Glomerular endothelial cell (primary cell): Measurements from ENCODE around the gene CRABP2. TPM values are rescaled to one million over a fixed set of nuclear protein-coding genes. Genes with fewer than 3 reads are reported as not detected.

Experiments
- DNase-seq: peaks from one replicate; pipeline ENCODE4 v3.0.0-alpha.2; 2011; ENCODE audit warnings: low read depth, low spot score; ENCODE audit errors: extremely low read depth
- total RNA-seq: library from RNA; depleted of rRNA; stranded (reverse); fragments of >200 nt; gene quantifications from 2 replicates; pipeline ENCODE4 v1.2.3, GENCODE V29; 2015

The CRABP2 gene
- total RNA-seq, 1 donor from 2014 or later: 0.35 TPM

- no peak for DNase-seq
These were observed 34.6 kb downstream of the CRABP2 start for GRCh38 chr1:156670791-156671190.

- DNase-seq: no peak
These were observed 35.0 kb downstream of the CRABP2 start for GRCh38 chr1:156670359-156670758.

GRCh38 chr1:156669794-156670193, 35.6 kb downstream of the CRABP2 start:
- DNase-seq: no peak

- DNase-seq: no peak
These were observed 36.4 kb downstream of the CRABP2 start for GRCh38 chr1:156668801-156669637.

GRCh38 chr1:156667968-156668709, 37.2 kb downstream of the CRABP2 start:
- DNase-seq: no peak

DNA sequence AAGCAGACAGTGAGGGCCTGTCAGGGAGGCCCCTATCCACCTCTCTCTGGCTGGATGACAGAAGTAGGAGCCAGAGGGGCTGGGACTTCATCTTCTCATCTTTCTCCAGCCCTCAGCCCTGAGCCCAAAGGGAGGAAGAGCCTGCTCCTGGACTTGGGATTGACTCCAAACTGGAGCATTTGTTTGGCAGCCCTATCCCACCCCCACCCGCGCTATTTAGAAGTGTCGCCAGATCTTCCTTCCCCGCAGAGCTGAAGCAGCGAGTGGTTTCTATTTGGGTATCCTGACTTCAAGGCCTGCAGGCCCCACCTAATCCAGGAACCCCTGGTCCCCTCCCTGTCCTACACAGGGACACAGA, 37.8 kb downstream of the CRABP2 start:
- DNase-seq: no peak

DNA sequence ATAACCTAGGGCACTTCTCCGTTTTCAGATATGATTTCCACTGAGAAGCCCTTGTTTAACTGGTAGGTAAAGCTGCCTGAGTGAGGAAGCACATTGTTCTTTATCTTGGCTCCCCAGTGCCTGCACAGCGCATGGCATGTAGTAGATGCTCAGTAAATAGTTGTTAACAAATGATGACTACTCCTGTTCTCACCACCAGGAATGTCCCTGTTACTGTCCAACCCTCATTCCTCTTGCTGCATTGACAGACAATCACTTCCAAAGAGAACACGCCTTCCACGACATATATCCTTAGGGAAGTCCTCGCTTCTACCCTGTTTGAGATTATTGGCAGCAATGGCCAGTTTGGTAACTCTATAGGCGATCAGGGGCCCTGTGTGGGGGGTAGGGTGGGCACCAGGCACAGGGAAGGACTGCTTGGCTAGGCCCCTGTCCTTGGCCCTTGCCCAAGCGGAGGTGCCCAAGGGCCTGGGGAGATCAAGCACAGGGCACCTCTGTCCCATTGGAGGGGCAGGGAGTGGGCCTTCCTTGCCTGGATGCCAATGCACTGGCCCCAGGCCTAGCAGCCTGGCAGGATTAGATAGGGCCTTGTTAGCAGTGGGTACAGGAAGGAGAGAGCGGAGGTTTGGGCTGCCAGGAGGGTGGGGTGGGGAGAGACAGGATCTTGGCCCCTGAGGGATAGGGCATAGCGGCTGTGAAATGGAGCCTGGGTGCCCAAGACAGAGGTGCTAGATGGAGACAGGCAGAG, 38.3 kb downstream of the CRABP2 start:
- DNase-seq: no peak

DNA sequence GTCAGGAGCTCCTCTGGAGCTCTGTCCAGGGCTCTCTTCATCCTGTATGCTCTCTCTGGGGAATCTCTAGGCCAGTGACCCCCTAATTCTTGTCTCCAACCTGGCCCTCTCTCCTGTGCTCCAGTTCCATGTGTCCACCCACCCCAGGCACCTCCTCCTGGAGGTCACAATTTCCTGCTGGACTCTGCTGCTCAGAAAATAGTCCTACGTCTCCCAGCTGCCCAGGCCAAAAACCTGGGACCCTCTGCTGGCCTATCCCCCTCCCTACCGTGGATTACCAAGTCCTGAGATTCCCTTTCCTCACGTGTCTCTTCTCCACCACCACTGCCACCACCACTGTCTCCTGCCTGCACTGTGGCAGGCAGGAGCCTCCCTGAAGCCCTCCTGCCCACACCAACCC, 39.8 kb downstream of the CRABP2 start:
- no peak for DNase-seq

- no peak for DNase-seq
These were observed 40.5 kb downstream of the CRABP2 start for GRCh38 chr1:156664767-156665411.

DNA sequence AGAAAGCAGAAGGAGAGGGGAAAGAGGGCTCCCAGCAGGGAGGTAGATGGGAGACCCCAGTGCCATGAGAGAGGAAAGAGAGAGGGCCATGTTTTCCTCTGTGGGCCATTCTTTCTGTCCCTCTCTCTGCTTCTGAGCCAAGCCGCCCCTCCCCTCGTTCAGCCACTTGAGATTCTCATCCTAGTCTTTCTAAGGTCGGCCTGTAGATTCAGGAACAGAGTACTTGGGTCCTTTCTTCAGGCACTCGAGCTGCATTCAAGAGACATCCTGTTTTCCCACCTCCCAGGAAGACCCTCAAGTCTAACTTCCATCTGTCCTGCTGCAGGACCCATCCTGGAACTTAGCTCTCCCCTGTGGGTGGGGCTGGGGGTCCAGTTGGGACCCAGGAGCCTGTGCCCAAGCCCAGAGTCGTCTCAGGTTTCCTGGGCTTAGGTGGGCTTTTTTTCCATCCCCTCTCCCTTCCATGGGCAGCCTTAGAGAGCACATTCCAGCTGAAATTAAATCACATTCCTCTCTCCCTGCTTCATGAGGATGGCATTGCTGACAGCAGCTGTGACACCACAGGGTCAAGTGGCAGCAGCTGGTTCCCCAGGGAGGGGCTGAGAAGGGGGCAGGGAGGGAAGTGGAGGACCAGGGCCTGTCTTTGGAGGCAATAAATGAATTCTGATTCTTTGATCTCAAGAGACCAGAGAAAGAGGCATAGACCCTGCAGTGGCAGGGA, 41.2 kb downstream of the CRABP2 start:
- DNase-seq: no peak

GRCh38 chr1:156663178-156663577, 42.2 kb downstream of the CRABP2 start:
- no peak for DNase-seq

GRCh38 chr1:156662800-156663055, 42.7 kb downstream of the CRABP2 start:
- no peak for DNase-seq

GRCh38 chr1:156662005-156662799, 43.2 kb downstream of the CRABP2 start:
- no peak for DNase-seq

DNA sequence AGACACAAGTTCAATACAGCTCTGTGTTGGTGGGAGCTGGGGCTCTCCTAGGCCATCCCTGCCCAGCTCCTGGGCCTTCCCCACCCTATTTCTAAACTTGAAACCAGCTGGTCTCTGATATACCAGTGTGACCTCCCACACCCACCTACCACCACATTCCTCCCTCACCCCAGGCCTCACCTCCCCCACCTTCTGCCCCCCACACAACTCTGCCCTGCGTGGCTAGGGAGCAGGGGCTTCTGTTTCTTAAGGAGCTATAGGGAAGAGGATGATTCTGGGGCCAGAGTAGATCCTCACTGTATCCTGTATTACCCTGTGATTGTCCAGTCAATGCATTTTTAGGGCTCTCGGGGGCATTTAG, 44.7 kb downstream of the CRABP2 start:
- no peak for DNase-seq

GRCh38 chr1:156659988-156660751, 45.2 kb downstream of the CRABP2 start:
- DNase-seq: peak; percentile 77

GRCh38 chr1:156659661-156659987, 45.8 kb downstream of the CRABP2 start:
- DNase-seq: no peak

DNA sequence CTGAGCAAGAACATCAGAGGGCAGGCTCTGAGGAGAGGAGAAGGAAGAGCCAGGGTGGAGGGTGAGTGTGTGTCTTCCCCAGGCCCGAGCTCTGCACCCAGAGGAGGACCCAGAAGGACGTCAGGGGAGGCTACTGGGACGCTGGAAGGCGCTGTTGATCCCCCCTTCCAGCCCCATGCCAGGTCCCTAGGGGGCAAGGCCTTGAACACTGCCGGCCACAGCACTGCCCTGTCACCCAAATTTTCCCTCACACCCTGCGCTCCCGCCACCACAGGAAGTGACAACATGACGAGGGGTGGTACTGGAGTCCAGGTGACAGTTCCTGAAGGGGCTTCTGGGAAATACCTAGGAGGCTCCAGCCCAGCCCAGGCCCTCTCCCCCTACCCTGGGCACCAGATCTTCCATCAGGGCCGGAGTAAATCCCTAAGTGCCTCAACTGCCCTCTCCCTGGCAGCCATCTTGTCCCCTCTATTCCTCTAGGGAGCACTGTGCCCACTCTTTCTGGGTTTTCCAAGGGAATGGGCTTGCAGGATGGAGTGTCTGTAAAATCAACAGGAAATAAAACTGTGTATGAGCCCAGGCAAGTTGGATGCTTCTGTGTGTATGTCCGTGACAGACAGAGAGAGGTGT, 46.3 kb downstream of the CRABP2 start:
- DNase-seq: no peak

DNA sequence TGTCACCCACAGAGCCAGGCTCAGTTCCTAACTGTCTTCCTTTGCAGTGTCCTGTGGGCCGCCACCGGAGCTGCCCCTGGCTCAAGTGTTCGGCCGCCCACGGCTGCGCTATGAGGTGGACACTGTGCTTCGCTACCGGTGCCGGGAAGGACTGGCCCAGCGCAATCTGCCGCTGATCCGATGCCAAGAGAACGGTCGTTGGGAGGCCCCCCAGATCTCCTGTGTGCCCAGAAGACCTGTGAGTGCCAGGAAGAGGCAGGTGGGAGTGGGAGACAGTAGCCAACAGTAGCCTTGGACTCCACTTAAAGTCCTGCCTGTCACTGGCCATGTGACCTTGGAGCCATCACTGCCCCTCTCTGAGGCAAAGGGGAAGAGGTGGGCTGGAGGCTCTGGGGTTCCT, 46.9 kb downstream of the CRABP2 start:
- DNase-seq: no peak
